GM10248 (cell line): ENCODE results near the gene CKMT2.
"Not testable (repeated sequence)": the region's sequence is repeated elsewhere in the genome, so short reads cannot be mapped to it uniquely, and the experiment has no call there.

ENCODE experiments used
- CTCF ChIA-PET: fragments of 300-600 bp; sonication (Branson Sonifier 250); formaldehyde crosslinking; extraction: SDS; loops from one replicate; lab custom pipeline; 2021; ENCODE audit warnings: antibody characterized with exemption; lab: Yijun Ruan, JAX
- POLR2A ChIA-PET: fragments of 350-650 bp; sonication (Branson Sonifier 250); formaldehyde crosslinking; extraction: SDS; loops from one replicate; lab custom pipeline; 2020; ENCODE audit warnings: antibody characterized with exemption; lab: Yijun Ruan, JAX
- DNase-seq: peaks from one replicate; pipeline ENCODE4 v3.0.0; 2012; ENCODE audit errors: extremely low spot score
- TF ChIP-seq, protein P1 (sequence below): IDR thresholded peaks from 2 replicates; pipeline ENCODE4 v1.5.1; 2012; ENCODE audit warnings: mild to moderate bottlenecking, low read depth; ENCODE audit errors: extremely low read depth, missing control alignments, control extremely low read depth

Gene CKMT2

DNA sequence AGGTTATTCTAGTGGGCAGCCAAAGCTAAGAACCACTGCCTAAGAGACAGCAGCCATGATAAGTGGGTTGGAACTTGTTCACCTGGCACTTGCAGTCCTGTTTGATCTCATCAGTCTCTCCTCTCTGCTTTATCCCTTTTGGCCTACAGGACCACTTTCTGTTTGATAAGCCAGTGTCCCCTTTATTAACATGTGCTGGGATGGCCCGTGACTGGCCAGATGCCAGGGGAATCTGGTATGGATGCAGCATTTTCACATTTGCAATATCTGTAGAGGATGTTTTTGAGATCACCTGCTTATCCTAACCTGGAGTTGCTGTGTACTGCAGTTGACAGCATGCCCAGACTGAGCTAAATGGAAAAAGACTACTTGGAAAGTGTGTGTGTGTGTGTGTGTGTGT lies 23.6 kb downstream of the CKMT2 start:
- POLR2A ChIA-PET = no interaction called here
- TF ChIP-seq, protein P1, sequence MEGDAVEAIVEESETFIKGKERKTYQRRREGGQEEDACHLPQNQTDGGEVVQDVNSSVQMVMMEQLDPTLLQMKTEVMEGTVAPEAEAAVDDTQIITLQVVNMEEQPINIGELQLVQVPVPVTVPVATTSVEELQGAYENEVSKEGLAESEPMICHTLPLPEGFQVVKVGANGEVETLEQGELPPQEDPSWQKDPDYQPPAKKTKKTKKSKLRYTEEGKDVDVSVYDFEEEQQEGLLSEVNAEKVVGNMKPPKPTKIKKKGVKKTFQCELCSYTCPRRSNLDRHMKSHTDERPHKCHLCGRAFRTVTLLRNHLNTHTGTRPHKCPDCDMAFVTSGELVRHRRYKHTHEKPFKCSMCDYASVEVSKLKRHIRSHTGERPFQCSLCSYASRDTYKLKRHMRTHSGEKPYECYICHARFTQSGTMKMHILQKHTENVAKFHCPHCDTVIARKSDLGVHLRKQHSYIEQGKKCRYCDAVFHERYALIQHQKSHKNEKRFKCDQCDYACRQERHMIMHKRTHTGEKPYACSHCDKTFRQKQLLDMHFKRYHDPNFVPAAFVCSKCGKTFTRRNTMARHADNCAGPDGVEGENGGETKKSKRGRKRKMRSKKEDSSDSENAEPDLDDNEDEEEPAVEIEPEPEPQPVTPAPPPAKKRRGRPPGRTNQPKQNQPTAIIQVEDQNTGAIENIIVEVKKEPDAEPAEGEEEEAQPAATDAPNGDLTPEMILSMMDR = no peak
- DNase-seq = no peak
- CTCF ChIA-PET = interaction anchor here (1.2 kb wide), 1 partner anchor 62 kb away, joined by 4 read pairs; no protein-coding TSS in a partner anchor

DNA sequence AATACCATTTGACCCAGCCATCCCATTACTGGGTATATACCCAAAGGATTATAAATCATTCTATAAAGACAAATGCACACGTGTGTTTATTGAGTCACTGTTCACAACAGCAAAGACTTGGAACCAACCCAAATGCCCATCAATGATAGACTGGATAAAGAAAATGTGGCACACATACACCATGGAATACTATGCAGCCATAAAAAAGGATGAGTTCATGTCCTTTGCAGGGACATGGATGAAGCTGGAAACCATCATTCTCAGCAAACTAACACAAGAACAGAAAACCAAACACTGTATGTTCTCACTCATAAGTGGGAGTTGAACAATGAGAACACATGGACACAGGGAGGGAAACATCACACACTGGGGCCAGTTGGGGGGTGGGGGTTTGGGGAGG lies 29.7 kb downstream of the CKMT2 start:
- DNase-seq, CTCF ChIA-PET, POLR2A ChIA-PET: not testable (repeated sequence)

DNA sequence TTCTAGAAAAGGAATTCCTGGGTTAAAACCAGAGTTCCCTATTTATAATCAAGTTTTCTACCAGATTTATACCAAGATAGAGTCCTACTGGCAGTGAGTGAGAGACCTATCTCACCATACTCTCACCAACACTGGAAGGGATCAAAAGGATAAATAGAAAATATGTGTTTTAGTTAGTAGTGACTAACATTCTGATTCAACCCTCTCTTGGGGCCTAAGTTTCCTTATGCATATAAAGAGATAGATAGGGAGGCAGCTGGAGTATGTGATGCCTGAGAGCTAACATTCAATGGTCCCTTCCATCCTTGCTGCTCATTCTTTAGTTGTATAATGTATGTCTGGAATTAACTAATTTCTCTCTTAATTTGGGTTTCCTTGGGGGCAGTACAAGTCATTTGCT lies 32.0 kb downstream of the CKMT2 start:
- DNase-seq = no peak
- POLR2A ChIA-PET = no interaction called here
- CTCF ChIA-PET = interaction anchor here (0.9 kb wide), 1 partner anchor 65 kb away, joined by 4 read pairs; no protein-coding TSS in a partner anchor
- TF ChIP-seq, protein P1 = no peak

DNA sequence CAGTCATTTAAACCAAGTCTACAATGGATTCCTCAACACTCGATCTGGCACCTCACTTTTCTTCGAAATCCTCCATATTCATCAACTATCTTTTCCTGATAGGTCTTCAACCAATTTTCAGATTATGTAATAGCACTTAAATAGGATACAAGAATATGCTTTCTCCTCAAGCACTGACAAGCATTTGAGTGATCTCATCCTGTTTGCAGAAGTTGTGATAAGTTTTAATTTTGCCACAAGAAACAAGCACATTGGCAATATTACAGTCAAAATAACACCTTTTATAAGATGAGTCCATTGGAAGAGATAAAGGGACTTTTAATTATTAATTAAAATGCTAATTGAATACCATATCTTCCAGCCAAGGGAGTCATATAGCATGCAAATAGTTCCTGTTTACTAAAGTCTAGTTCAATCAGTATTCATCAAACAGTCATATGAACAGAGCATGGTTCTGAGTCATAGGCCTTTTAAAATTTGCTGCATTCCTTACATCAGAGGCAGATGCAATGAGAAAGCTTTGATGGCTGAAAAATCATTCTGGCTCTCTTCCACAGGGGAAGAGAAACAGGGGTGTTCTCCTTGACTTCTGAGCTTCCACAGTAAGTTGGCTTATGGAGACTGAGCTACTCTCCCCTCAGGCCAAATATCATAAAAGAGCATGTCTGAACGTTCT lies 35.5 kb downstream of the CKMT2 start:
- ChIA-PET CTCF (interaction anchor here (1.4 to 3.9 kb wide), 2 partner anchors 30 to 31 kb away, joined by 4 to 14 read pairs; no protein-coding TSS in a partner anchor), POLR2A (no interaction called here)

DNA sequence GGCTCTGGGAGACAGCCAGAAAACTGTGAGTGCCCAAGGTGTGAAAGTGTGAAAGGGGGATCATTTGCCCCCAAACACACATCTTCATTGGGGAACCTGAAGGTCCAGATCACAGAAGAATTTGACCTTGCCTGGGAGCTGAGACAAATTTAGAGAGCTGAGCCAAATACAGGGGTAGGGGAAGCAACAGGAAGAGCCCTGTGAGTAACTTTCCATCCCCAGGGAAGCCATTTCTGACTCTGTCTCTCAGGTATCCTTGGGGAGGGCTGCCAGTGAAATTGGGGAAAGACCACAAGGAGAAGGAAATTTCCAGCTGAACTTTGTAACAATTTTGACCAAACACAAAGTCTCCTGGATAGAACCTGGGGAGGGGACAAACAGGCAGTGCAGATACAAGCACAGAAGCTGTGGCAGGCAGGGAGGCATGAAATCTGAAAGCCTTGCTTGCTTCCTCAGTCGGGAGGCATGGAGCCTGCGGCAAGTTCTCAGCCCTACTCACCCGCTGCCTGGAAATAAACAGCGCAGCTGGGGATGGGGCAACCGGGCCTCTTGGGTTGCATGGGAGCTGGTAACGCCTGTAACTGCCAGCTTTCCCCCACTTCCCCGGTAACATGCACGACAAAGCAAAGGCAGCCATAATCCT lies 36.8 kb downstream of the CKMT2 start:
- ChIA-PET CTCF (interaction anchor here (1.1 to 3.9 kb wide), 2 partner anchors 17 to 29 kb away, joined by 3 to 14 read pairs; no protein-coding TSS in a partner anchor), POLR2A (no interaction called here)
- DNase-seq = no peak
- TF ChIP-seq, protein P1 = no peak

More for the DNA sequence above, 35.5 kb downstream of the CKMT2 start:
- TF ChIP-seq, protein P1 = no peak
- DNase-seq = no peak

DNA sequence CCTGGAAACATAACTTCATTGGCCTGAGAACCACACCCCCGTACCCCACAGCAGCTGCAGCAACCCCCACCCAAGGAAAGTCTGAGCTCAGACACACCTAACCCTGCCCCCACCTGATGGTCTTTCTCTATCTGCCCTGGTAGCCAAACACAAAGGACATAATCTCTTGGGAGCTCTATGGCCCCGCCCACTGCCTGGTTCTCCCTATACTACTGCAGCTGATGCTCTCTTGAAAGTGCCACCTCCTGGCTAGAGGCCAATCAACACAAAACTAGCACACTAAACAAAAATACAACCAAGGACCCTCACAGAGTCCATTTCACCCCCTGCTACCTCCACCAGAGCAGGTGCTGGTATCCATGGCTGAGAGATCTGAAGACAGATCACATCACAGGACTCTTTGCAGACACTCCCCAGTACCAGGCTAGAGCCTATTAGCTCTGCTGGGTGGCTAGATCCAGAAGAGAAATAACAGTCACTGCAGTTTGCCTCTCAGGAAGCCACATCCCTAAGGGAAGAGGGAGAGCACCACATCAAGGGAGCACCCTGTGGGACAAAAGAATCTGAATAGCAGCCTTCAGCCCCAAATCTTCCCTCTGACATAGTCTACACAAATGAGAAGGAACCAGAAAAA lies 37.4 kb downstream of the CKMT2 start:
- CTCF ChIA-PET = interaction anchor here (1.1 to 3.9 kb wide), 3 partner anchors 18 to 62 kb away, joined by 3 to 14 read pairs (median 3); no protein-coding TSS in a partner anchor
- POLR2A ChIA-PET, DNase-seq: not testable (repeated sequence)

DNA sequence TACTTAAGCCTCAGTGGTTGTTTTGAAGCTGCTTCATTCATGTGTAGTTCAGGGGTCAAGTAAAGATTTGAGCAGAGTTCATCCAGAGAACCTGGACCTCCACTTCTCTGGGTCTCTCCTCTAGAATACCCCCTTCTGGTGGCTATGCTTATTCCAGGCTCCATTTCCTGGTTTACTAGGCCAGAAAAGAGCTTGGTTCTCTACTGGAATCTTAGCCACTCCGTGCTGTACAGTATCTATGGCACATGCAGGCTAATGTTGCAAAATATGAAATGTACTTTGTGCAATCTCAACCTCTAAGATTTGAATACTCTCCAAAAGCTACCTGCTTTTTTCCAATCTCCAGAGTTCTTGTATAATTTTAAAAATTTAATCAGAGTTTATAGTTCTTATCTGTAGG lies 50.9 kb downstream of the CKMT2 start:
- CTCF ChIA-PET = interaction anchor here (1.0 kb wide), 2 partner anchors 16 to 18 kb away, joined by 3 to 4 read pairs; partner anchors contain the start of gene ZCCHC9

More for the DNA sequence above, 50.9 kb downstream of the CKMT2 start:
- POLR2A ChIA-PET = no interaction called here
- TF ChIP-seq, protein P1 = no peak
- DNase-seq = no peak
